GM12878 (cell line): ENCODE measurements around the gene GALE. TPM values are rescaled to one million over a fixed set of nuclear protein-coding genes. Genes with fewer than 3 reads are reported as not detected.
A peak's percentile ranks its signal among the peaks of the same experiment; 100 is the strongest.

Experiments used
- BACH1 ChIP-seq: fragments of 450-650 bp; IDR thresholded peaks from 2 replicates; pipeline ENCODE4 v1.6.1; 2017; ENCODE audit warnings: mild to moderate bottlenecking, borderline replicate concordance
- BCLAF1 ChIP-seq: fragments of 450-650 bp; IDR thresholded peaks from 2 replicates; pipeline ENCODE4 v1.6.1; 2017; ENCODE audit warnings: antibody characterized with exemption, mild to moderate bottlenecking, moderate library complexity
- CHD1 ChIP-seq: IDR thresholded peaks from 2 replicates; pipeline ENCODE4 v1.6.1; 2012; ENCODE audit warnings: low read depth, low read length, improper control_type of control experiment
- ETV6 ChIP-seq, 2 experiments: fragments of 450-650 bp in 1 of 2; IDR thresholded peaks in 1 of 2; conservative IDR thresholded peaks in 1 of 2; 2 replicates each; pipeline ENCODE4 v1.6.1; 2014; ENCODE audit warnings: antibody characterized with exemption in 1 of 2, borderline replicate concordance in 1 of 2, low read depth in 1 of 2, mild to moderate bottlenecking in 1 of 2, moderate library complexity in 1 of 2
- MEF2A ChIP-seq: IDR thresholded peaks from 2 replicates; pipeline ENCODE4 v1.6.1; 2011; ENCODE audit warnings: low read depth, mild to moderate bottlenecking, low read length, moderate library complexity; ENCODE audit not compliant: insufficient read depth
- MEF2B ChIP-seq: fragments of 450-650 bp; IDR thresholded peaks from 2 replicates; pipeline ENCODE4 v1.6.1; 2018; ENCODE audit warnings: mild to moderate bottlenecking, moderate library complexity; ENCODE audit not compliant: partially characterized antibody, poor library complexity, severe bottlenecking
- NFXL1 ChIP-seq: fragments of 450-650 bp; IDR thresholded peaks from 2 replicates; pipeline ENCODE4 v1.6.1; 2017; ENCODE audit warnings: antibody characterized with exemption, mild to moderate bottlenecking, borderline replicate concordance
- NKRF ChIP-seq: fragments of 450-650 bp; conservative IDR thresholded peaks from 2 replicates; pipeline ENCODE4 v1.6.1; 2017; ENCODE audit warnings: mild to moderate bottlenecking, moderate library complexity
- NR2C2 ChIP-seq: IDR thresholded peaks from 2 replicates; pipeline ENCODE4 v1.6.1; 2011; ENCODE audit warnings: borderline replicate concordance, low read depth; ENCODE audit not compliant: control insufficient read depth, insufficient read length
- RBBP5 ChIP-seq: fragments of 200-600 bp; sonication (generic); conservative IDR thresholded peaks from 2 replicates; pipeline ENCODE4 v1.6.1; 2016
- SIN3A ChIP-seq: IDR thresholded peaks from 2 replicates; pipeline ENCODE4 v1.6.1; 2012; ENCODE audit warnings: low read depth, low read length, improper control_type of control experiment
- SKIL ChIP-seq: fragments of 450-650 bp; IDR thresholded peaks from 2 replicates; pipeline ENCODE4 v1.6.1; 2017; ENCODE audit warnings: mild to moderate bottlenecking, low read depth, inconsistent platforms; ENCODE audit not compliant: poor library complexity, severe bottlenecking
- TAF1 ChIP-seq: IDR thresholded peaks from 2 replicates; pipeline ENCODE4 v1.6.1; 2011; ENCODE audit warnings: mild to moderate bottlenecking, low read depth, low read length, borderline replicate concordance
- YY1 ChIP-seq: IDR thresholded peaks from 2 replicates; pipeline ENCODE4 v1.6.1; 2011; ENCODE audit warnings: low read depth, mild to moderate bottlenecking, low read length
- ZNF207 ChIP-seq: fragments of 450-650 bp; IDR thresholded peaks from 2 replicates; pipeline ENCODE4 v1.6.1; 2014; ENCODE audit warnings: antibody characterized with exemption, mild to moderate bottlenecking, borderline replicate concordance
- polyA plus RNA-seq, 11 experiments: library from polyadenylated mRNA; depleted of rRNA in 4 of 11; unstranded in 6 of 11; stranded (reverse) in 5 of 11; fragments of >200 nt; fragmentation: Nextera tagmentation in 4 of 11; fragmentation: Illumina TruSeq in 1 of 11; extraction: Ambion mirVana in 4 of 11; extraction: Trizol in 1 of 11; gene quantifications; 1 replicate in 1 of 11; 2 replicates in 10 of 11; pipeline versions ENCODE4 v1.2.1 to v1.2.3, GENCODE V29; 2011 to 2016; ENCODE audit warnings: inconsistent platforms in 2 of 11, missing spikeins in 2 of 11, low read depth in 1 of 11
- total RNA-seq, 4 experiments: library from RNA; depleted of rRNA in 3 of 4; stranded (reverse); fragments of >200 nt in 3 of 4; fragmentation: Illumina TruSeq in 1 of 4; extraction: Trizol in 1 of 4; gene quantifications; 2 replicates each; pipeline versions ENCODE4 v1.2.1 to v1.2.3, GENCODE V29; 2013 to 2021
- TF ChIP-seq, protein P1 (sequence below): fragments of 150-350 bp; IDR thresholded peaks from 2 replicates; pipeline ENCODE4 v1.6.1; 2014; ENCODE audit warnings: mild to moderate bottlenecking, low read depth, low read length
- TF ChIP-seq, protein P2 (sequence below): fragments of 450-650 bp; IDR thresholded peaks from 2 replicates; pipeline ENCODE4 v1.6.1; 2016; ENCODE audit warnings: mild to moderate bottlenecking
- TF ChIP-seq, protein P3 (sequence below): IDR thresholded peaks from 2 replicates; pipeline ENCODE4 v1.6.1; 2012; ENCODE audit warnings: low read depth, low read length, improper control_type of control experiment

Gene GALE
- total and polyA plus RNA-seq, 10 of the 15 experiments (the other 5 are each of a cell fraction or from before 2014, with no cell fraction given) = 4.2 to 93.7 (median 40.4) TPM

DNA sequence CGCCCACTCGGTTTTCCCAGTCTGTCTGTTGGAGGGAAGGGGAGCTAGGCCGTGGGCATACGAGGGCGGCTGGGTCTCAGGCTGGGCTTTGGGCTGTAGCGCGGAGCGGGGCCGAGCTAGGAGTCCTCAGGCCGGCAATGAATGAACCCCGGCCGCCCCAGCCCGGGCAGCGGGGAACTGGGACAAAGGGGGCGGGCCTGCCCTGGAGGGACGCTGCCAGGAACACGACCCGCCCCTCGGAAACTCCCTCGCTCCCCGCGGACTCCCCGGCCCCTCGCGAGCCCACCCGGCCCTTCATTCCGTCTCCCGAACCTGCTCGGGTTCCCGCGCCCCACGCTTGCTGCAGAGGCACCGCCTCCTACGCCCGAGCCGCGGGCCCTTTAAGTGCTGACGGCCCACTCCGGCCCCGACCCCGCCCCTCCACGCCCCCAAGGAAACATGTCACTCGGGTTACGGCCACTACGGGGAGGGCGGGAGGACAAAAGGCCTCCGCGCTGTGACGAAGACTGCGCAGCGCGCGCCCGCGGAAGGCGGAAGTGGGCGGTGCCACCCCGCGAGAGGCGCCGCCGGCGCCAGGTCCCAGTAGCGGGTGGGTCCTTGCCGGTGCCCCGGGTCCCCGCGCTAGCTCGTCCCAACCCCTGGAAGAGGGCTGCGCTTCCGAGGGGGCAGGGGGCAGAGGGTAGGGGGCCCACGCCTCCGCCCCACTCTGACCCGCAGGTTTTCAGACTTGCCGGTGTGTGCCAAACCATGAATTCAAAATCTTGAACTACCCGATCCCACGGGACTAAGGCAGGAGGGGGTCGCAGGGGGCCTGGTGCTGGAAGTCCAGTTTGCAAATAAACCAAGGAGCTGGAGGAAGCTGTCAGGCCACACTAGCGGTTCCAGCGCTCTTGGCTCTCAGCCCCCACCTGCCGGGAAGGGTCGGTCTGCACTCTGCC lies at the start of gene GALE (continued):
- TF ChIP-seq NFXL1 (no peak), NR2C2 (no peak), MEF2A (no peak), BCLAF1 (no peak), TAF1 (peak; percentile 73; the same call in 1 of the 2 replicates), NKRF (peak; percentile 68), YY1 (peak; percentile 62), CHD1 (no peak), SKIL (no peak), ETV6 (conservative IDR thresholded peaks at IDR 0.05 in 1 of 2, IDR thresholded peaks at IDR 0.05 in 1 of 2; ENCODE audit: borderline replicate concordance in 1 of 2, low read depth in 1 of 2) (no peak), SIN3A (peak; percentile 80; the same call in 1 of the 2 replicates), BACH1 (no peak), ZNF207 (no peak), RBBP5 (no peak), MEF2B (peak; percentile 33)
- TF ChIP-seq, protein P1, sequence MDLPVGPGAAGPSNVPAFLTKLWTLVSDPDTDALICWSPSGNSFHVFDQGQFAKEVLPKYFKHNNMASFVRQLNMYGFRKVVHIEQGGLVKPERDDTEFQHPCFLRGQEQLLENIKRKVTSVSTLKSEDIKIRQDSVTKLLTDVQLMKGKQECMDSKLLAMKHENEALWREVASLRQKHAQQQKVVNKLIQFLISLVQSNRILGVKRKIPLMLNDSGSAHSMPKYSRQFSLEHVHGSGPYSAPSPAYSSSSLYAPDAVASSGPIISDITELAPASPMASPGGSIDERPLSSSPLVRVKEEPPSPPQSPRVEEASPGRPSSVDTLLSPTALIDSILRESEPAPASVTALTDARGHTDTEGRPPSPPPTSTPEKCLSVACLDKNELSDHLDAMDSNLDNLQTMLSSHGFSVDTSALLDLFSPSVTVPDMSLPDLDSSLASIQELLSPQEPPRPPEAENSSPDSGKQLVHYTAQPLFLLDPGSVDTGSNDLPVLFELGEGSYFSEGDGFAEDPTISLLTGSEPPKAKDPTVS = no peak
- TF ChIP-seq, protein P2, sequence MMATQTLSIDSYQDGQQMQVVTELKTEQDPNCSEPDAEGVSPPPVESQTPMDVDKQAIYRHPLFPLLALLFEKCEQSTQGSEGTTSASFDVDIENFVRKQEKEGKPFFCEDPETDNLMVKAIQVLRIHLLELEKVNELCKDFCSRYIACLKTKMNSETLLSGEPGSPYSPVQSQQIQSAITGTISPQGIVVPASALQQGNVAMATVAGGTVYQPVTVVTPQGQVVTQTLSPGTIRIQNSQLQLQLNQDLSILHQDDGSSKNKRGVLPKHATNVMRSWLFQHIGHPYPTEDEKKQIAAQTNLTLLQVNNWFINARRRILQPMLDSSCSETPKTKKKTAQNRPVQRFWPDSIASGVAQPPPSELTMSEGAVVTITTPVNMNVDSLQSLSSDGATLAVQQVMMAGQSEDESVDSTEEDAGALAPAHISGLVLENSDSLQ = peak; percentile 82
- TF ChIP-seq, protein P3, sequence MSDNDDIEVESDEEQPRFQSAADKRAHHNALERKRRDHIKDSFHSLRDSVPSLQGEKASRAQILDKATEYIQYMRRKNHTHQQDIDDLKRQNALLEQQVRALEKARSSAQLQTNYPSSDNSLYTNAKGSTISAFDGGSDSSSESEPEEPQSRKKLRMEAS = peak; percentile 88
